GM12873 (cell line): Measurements from ENCODE around the gene RUNX2.

Source experiments
- TF ChIP-seq, protein P1 (sequence below): IDR thresholded peaks from 2 replicates; pipeline ENCODE4 v1.5.1; 2012; ENCODE audit warnings: low read depth, mild to moderate bottlenecking, moderate library complexity, low read length, control low read depth; ENCODE audit not compliant: insufficient read depth; ENCODE audit errors: missing control alignments

RUNX2 gene

GRCh38 chr6:45619994-45620471 lies 291.9 kb downstream of the RUNX2 start:
- TF ChIP-seq, protein P1, sequence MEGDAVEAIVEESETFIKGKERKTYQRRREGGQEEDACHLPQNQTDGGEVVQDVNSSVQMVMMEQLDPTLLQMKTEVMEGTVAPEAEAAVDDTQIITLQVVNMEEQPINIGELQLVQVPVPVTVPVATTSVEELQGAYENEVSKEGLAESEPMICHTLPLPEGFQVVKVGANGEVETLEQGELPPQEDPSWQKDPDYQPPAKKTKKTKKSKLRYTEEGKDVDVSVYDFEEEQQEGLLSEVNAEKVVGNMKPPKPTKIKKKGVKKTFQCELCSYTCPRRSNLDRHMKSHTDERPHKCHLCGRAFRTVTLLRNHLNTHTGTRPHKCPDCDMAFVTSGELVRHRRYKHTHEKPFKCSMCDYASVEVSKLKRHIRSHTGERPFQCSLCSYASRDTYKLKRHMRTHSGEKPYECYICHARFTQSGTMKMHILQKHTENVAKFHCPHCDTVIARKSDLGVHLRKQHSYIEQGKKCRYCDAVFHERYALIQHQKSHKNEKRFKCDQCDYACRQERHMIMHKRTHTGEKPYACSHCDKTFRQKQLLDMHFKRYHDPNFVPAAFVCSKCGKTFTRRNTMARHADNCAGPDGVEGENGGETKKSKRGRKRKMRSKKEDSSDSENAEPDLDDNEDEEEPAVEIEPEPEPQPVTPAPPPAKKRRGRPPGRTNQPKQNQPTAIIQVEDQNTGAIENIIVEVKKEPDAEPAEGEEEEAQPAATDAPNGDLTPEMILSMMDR, result no peak

DNA sequence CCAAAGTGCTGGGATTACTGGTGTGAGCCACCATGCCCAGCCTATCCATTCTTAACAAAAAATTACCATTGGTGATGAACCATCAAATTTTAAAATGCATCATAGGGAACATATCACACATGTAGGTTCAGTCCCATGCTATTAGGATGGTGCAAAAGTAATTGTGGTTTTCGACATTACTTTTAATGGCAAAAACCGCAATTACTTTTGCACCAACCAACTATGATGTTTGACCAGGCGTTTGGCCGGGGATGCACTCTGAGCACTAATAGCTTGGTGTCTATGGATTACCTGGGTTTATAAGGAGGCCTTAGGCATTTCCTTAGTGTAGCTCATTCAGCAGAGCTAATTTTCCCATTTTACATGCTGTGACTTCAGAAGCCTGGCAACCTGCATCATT lies 296.1 kb downstream of the RUNX2 start:
- TF ChIP-seq, protein P1, result no peak

- TF ChIP-seq, protein P1, result no peak
These were observed 297.1 kb downstream of the RUNX2 start for GRCh38 chr6:45625191-45625664.

GRCh38 chr6:45626087-45626891 lies 298.2 kb downstream of the RUNX2 start:
- TF ChIP-seq, protein P1, result no peak

DNA sequence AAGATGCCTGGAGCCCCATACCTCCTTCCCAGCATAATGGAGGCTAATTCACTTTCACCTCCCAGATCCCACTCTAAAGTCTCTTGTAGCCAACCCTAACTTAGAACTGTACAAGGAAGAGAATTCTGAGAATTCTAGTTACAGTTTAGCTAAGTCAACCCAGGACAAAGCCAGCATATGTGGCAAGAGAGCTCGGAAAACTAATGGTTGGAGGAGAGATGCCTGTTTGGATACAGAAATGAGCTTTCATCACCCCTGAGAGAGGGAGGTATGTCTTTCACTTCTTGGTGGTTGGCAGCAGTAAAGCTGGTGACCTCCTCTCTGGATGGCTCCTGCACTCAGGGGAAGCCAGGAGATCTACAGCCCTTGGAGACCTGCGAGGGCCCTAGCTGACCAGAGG lies 302.2 kb downstream of the RUNX2 start:
- TF ChIP-seq, protein P1, result no peak

- TF ChIP-seq, protein P1, result no peak
These were observed 302.7 kb downstream of the RUNX2 start for GRCh38 chr6:45630801-45631200.

DNA sequence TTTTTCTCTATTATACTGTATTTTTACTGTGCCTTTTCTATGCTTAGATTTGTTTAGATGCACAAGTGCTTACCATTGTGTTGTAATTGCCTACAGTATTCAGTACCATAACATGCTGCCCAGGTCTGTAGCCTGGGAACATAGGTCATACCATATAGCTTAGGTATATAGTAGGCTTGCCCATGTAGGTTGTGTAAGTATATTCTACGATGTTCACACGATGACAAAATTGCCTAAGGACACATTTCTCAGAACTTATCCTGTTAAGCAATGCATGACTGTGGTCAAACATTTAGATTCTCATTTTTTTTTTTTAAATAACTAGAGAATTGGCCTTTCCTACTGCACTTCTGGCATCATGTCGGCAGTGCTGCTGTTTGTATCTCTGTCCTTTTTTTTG lies 303.3 kb downstream of the RUNX2 start:
- TF ChIP-seq, protein P1, result no peak
